GM23248 (cell line): Measurements from ENCODE around the gene SNX25. TPM values are rescaled to one million over a fixed set of nuclear protein-coding genes. Genes with fewer than 3 reads are reported as not detected.

ENCODE experiments used
- DNase-seq: peaks from one replicate; pipeline ENCODE4 v3.0.0-alpha.2; 2015
- H2AFZ ChIP-seq: fragments of 200-600 bp; sonication (generic); 2 replicates; pipeline ENCODE4 v1.6.1; 2016; ENCODE audit warnings: antibody characterized with exemption
- H3F3A ChIP-seq: fragments of 200-600 bp; sonication (generic); 2 replicates; pipeline ENCODE4 v1.6.1; 2016; ENCODE audit warnings: mild to moderate bottlenecking, antibody characterized with exemption, mixed run types; ENCODE audit not compliant: insufficient read depth
- H3K27ac ChIP-seq: fragments of 200-600 bp; sonication (generic); 2 replicates; pipeline ENCODE4 v1.5.1; 2016; ENCODE audit warnings: mild to moderate bottlenecking
- H3K27me3 ChIP-seq: fragments of 200-600 bp; sonication (generic); replicated peaks from 2 replicates; pipeline ENCODE4 v1.6.1; 2016; ENCODE audit warnings: mild to moderate bottlenecking; ENCODE audit not compliant: insufficient read depth
- H3K36me3 ChIP-seq: fragments of 200-600 bp; sonication (generic); 2 replicates; pipeline ENCODE4 v1.6.1; 2016; ENCODE audit warnings: low read depth, mild to moderate bottlenecking
- H3K4me1 ChIP-seq: fragments of 200-600 bp; sonication (generic); 2 replicates; pipeline ENCODE4 v1.6.1; 2016; ENCODE audit warnings: mild to moderate bottlenecking; ENCODE audit not compliant: insufficient read depth
- H3K4me2 ChIP-seq: fragments of 200-600 bp; sonication (generic); one replicate; pipeline ENCODE4 v1.6.1; 2016; ENCODE audit warnings: mild to moderate bottlenecking; ENCODE audit not compliant: unreplicated experiment
- H3K4me3 ChIP-seq: fragments of 200-600 bp; sonication (generic); 2 replicates; pipeline ENCODE4 v1.5.1; 2016; ENCODE audit warnings: mild to moderate bottlenecking
- H3K79me2 ChIP-seq: fragments of 200-600 bp; sonication (generic); 2 replicates; pipeline ENCODE4 v1.6.1; 2016; ENCODE audit warnings: mild to moderate bottlenecking; ENCODE audit not compliant: insufficient read depth
- H3K9ac ChIP-seq: fragments of 200-600 bp; sonication (generic); 2 replicates; pipeline ENCODE4 v1.6.1; 2016; ENCODE audit warnings: mild to moderate bottlenecking
- H3K9me2 ChIP-seq: fragments of 200-600 bp; sonication (generic); 2 replicates; pipeline ENCODE4 v1.6.1; 2016; ENCODE audit warnings: mixed run types, mild to moderate bottlenecking, moderate library complexity; ENCODE audit not compliant: insufficient read depth
- H3K9me3 ChIP-seq: fragments of 200-600 bp; sonication (generic); one replicate; pipeline ENCODE4 v1.6.1; 2017; ENCODE audit warnings: low read depth
- H4K20me1 ChIP-seq: fragments of 200-600 bp; sonication (generic); 2 replicates; pipeline ENCODE4 v1.6.0; 2016; ENCODE audit not compliant: insufficient read depth
- EZH2 ChIP-seq: fragments of 200-600 bp; sonication (generic); IDR thresholded peaks from 2 replicates; pipeline ENCODE4 v1.6.1; 2018; ENCODE audit warnings: antibody characterized with exemption, mild to moderate bottlenecking; ENCODE audit not compliant: insufficient read depth, poor library complexity, severe bottlenecking
- EZH2phosphoT487 ChIP-seq: fragments of 200-600 bp; sonication (generic); IDR thresholded peaks from 2 replicates; pipeline ENCODE4 v1.6.1; 2018; ENCODE audit warnings: antibody characterized with exemption, moderate library complexity, mild to moderate bottlenecking, low read depth; ENCODE audit not compliant: insufficient read depth
- WGBS, 2 experiments: methylation state at CpG; one replicate each; pipeline ENCODE4 v1.1.6; 2015 to 2017; ENCODE audit warnings: low lambda C conversion rate in 2 of 2, low coverage in 1 of 2; ENCODE audit errors: missing lambda C conversion rate in 2 of 2; 5-methylcytosine and 5-hydroxymethylcytosine counted together
- in situ Hi-C: fragments of 300-500 bp; cut with MboI; formaldehyde crosslinking; loops from 2 replicates; pipeline ENCODE4 v1.15.0; 2020
- polyA plus RNA-seq: library from polyadenylated mRNA; unstranded; fragments of >200 nt; fragmentation: Nextera tagmentation; extraction: Ambion mirVana; gene quantifications from 2 replicates; pipeline ENCODE4 v1.2.1, GENCODE V29; 2016
- total RNA-seq: library from RNA; depleted of rRNA; stranded (reverse); fragments of >200 nt; shearing (Covaris generic); gene quantifications from 2 replicates; pipeline ENCODE4 v1.2.3, GENCODE V29; 2014

The SNX25 gene
- total and polyA plus RNA-seq, 2 experiments from 2014 or later: 8.2 to 50.0 TPM

DNA sequence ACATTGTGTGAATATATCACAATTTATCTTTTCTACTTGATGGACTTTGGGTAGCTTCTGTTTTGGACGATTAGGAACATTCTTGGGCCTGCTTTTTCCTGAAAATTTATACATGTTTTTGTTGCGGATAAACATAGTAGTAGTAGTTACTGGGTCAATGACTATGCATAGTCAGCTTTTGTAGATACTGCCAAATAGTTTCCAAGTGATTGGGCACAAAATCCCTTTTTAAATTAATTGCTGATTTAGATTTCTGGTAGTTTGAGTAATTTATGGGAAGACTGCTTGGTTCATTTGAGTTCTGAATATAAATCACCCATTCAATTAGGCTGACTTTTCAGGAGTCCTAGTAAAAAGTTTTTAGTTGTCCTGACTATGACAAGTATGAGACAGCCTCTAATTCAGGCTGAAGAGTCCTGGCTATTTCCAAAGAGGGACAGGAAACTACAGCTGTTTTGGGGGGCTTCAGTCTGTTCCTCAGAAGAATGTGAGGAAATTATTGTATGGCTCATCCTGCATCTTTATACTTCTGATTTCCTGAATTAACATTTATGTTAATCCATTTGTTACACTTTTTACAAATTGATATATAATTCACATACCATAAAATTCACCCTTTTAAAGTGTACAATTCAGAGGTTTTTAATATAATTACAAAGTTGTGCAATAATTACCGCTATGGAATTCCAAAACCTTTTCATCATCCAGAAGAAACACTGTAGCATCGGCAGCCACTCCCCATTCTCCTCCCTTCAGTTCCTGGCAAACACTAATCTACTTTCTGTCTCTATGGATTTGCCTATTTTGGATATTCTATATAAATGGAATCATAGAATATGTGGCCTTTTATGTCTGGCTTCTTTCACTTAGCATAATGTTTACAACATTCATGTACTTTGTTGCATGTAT lies 172.1 kb downstream of the SNX25 start:
- H3K9me2 ChIP-seq: no peaks in the 10 kb centered on the region
- H3K36me3 ChIP-seq: 0 out of 2 replicates have a peak, but pooled peaks cover 7% of the 10 kb centered on the region
- no peak overlapping the region for H2AFZ ChIP-seq
- H3K4me2 ChIP-seq: peak overlapping the region; percentile 7
- H3K9me3 ChIP-seq: no peaks in the 10 kb centered on the region
- H3K27ac ChIP-seq: peak overlapping the region; percentile 23
- H3K9ac ChIP-seq: no peak overlapping the region
- H3F3A ChIP-seq: peaks cover 19% of the 10 kb centered on the region; the same call in 1 of the 2 replicates
- WGBS, 2 experiments: 23 to 24% methylated on average over 4 of the region's 4 CpGs
- DNase-seq: peak; percentile 51
- no peak overlapping the region for H3K4me3 ChIP-seq
- no peaks in the 10 kb centered on the region for H3K27me3 ChIP-seq
- TF ChIP-seq EZH2 (no peak), EZH2phosphoT487 (no peak)
- H4K20me1 ChIP-seq: no peaks in the 10 kb centered on the region
- H3K79me2 ChIP-seq: no peaks in the 10 kb centered on the region
- in situ Hi-C loops: no loop called here
- H3K4me1 ChIP-seq: peaks cover 12% of the 10 kb centered on the region; the same call in 1 of the 2 replicates

DNA sequence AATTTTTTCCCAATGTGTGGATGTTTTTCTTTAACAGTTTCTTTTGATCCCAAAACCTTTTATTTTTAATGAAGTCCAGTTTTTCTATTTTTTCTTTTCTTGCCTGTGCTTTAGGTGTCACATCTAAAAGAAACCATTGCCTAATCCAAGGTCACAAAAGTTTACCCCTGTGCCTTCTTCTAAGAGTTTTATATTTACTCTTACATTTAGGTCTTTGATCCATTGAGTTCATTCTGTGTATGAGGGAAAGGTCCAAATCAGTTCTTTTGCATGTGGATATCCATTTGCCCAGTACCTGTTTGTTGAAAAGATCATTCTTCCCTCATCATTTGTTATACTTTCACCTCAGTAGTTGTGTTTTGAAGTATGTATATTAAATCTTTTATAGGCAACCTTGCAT lies 173.4 kb downstream of the SNX25 start:
- no peaks in the 10 kb centered on the region for H4K20me1 ChIP-seq
- in situ Hi-C loops: no loop called here
- 0 out of 2 replicates have a peak, but pooled peaks cover 7% of the 10 kb centered on the region for H3K36me3 ChIP-seq
- TF ChIP-seq EZH2phosphoT487 (no peak), EZH2 (no peak)
- no peaks in the 10 kb centered on the region for H3K9me3 ChIP-seq
- no peaks in the 10 kb centered on the region for H3K27me3 ChIP-seq
- H3K27ac ChIP-seq: no peak overlapping the region
- DNase-seq: no peak
- no peaks in the 10 kb centered on the region for H3K79me2 ChIP-seq
- no peak overlapping the region for H3K4me2 ChIP-seq
- H3K4me3 ChIP-seq: no peak overlapping the region
- no peak overlapping the region for H2AFZ ChIP-seq
- H3F3A ChIP-seq: peaks cover 19% of the 10 kb centered on the region; the same call in 1 of the 2 replicates
- peaks cover 12% of the 10 kb centered on the region; the same call in 1 of the 2 replicates for H3K4me1 ChIP-seq
- H3K9me2 ChIP-seq: no peaks in the 10 kb centered on the region
- no peak overlapping the region for H3K9ac ChIP-seq

DNA sequence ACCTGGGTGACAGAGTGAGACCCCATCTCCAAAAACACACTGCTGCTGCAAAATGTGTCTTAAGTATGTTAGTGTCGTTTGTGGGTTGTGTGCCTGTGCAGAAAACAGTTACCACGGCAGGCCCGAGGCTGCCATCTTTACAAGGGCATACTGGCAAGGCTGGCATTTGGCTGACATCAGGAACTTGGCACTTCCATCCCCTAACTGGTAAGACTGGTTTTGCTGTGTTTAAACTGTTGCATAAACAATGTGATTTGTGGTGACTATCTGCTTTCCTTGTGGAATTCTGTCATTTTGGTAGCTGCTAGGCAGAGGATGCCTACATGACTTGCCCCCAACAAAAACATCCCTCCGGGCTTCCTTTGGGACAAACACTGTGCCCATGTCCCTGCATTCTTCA lies 174.1 kb downstream of the SNX25 start:
- Histone ChIP-seq H3K9me3 (no peaks in the 10 kb centered on the region), H3K4me3 (no peak overlapping the region), H2AFZ (no peak overlapping the region), H3K36me3 (0 out of 2 replicates have a peak, but pooled peaks cover 6% of the 10 kb centered on the region), H3K9ac (no peak overlapping the region), H3K79me2 (no peaks in the 10 kb centered on the region), H3K4me2 (no peak overlapping the region), H3K4me1 (peaks cover 12% of the 10 kb centered on the region; the same call in 1 of the 2 replicates), H3K27me3 (no peaks in the 10 kb centered on the region), H3F3A (peaks cover 19% of the 10 kb centered on the region; the same call in 1 of the 2 replicates), H3K27ac (no peak overlapping the region), H3K9me2 (no peaks in the 10 kb centered on the region), H4K20me1 (no peaks in the 10 kb centered on the region)
- no peak for DNase-seq
- TF ChIP-seq EZH2: no peak
- no peak for TF ChIP-seq EZH2phosphoT487
- in situ Hi-C loops: no loop called here
- 100% methylated on average over 4 of the region's 4 CpGs for WGBS, 2 experiments

DNA sequence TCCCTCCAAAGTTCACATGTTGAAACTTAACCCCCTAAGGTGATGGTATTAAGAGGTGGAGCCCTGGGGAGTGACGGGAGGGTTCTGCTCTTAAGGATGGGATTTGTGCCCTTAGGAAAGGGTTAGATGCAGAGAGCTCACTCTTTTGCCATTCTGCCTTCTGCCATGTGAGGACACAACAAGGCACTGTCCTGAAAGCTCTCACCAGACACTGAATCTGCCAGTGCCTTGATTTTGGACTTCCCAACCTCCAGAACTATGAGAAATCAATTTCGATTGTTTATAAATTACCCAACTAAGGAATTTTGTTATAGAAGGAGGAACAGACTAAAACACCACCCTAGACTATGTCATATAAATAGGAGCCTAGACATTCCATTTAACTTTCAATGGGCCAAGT lies 174.7 kb downstream of the SNX25 start:
- no peaks in the 10 kb centered on the region for H3K27me3 ChIP-seq
- no peak for DNase-seq
- H2AFZ ChIP-seq: no peak overlapping the region
- H3K36me3 ChIP-seq: 0 out of 2 replicates have a peak, but pooled peaks cover under 1% of the 10 kb centered on the region
- no peaks in the 10 kb centered on the region for H3K79me2 ChIP-seq
- no peaks in the 10 kb centered on the region for H3K9me3 ChIP-seq
- H4K20me1 ChIP-seq: no peaks in the 10 kb centered on the region
- peaks cover 19% of the 10 kb centered on the region; the same call in 1 of the 2 replicates for H3F3A ChIP-seq
- no peak overlapping the region for H3K4me2 ChIP-seq
- WGBS, 2 experiments: 73 to 78% methylated on average over 2 of the region's 2 CpGs
- H3K9ac ChIP-seq: no peak overlapping the region
- no peak overlapping the region for H3K4me3 ChIP-seq
- H3K4me1 ChIP-seq: peaks cover 12% of the 10 kb centered on the region; the same call in 1 of the 2 replicates
- H3K9me2 ChIP-seq: no peaks in the 10 kb centered on the region
- TF ChIP-seq EZH2phosphoT487 (no peak), EZH2 (no peak)
- in situ Hi-C loops: no loop called here
- H3K27ac ChIP-seq: no peak overlapping the region
